HEK293 (cell line): ENCODE results near the gene KCTD15.
A peak's percentile ranks its signal among the peaks of the same experiment; 100 is the strongest.

Experiments used
- CTCF ChIA-PET: fragments of 350-600 bp; formaldehyde crosslinking; extraction: SDS; loops from one replicate; lab custom pipeline; 2021; ENCODE audit warnings: antibody characterized with exemption; lab: Yijun Ruan, JAX
- POLR2A ChIA-PET: fragments of 300-600 bp; formaldehyde crosslinking; extraction: SDS; loops from one replicate; lab custom pipeline; 2020; ENCODE audit warnings: antibody characterized with exemption, inconsistent platforms; lab: Yijun Ruan, JAX
- H3K27ac ChIP-seq: fragments of 200-500 bp; sonication (Bioruptor generic); 2 replicates; pipeline ENCODE4 v1.5.1; 2014; ENCODE audit warnings: low read depth, low read length, control low read depth, inconsistent platforms; ENCODE audit errors: extremely low read depth
- H3K36me3 ChIP-seq, 2 experiments: fragments of 200-500 bp in 1 of 2; sonication (Bioruptor generic) in 1 of 2; 1 replicate in 1 of 2; 2 replicates in 1 of 2; pipeline ENCODE4 v1.5.1; 2014 to 2017; ENCODE audit warnings: inconsistent platforms in 2 of 2, low read length in 2 of 2; ENCODE audit not compliant: control insufficient read depth in 2 of 2, insufficient read depth in 1 of 2
- H3K4me1 ChIP-seq: fragments of 200-500 bp; sonication (Bioruptor generic); 2 replicates; pipeline ENCODE4 v1.5.1; 2014; ENCODE audit warnings: mild to moderate bottlenecking, low read length, inconsistent platforms; ENCODE audit not compliant: control insufficient read depth, insufficient read depth
- H3K4me3 ChIP-seq: 2 replicates; pipeline ENCODE4 v1.5.1; 2011; ENCODE audit warnings: low read depth, mild to moderate bottlenecking, control low read depth, low read length, moderate library complexity
- H3K9me3 ChIP-seq: fragments of 200-500 bp; sonication (Bioruptor generic); 2 replicates; pipeline ENCODE4 v1.5.1; 2014; ENCODE audit warnings: low read depth, low read length, inconsistent platforms; ENCODE audit not compliant: control insufficient read depth, insufficient read depth
- ATF2 ChIP-seq: fragments of 450-650 bp; formaldehyde crosslinking; IDR thresholded peaks from 2 replicates; pipeline ENCODE4 v1.5.1; 2016; ENCODE audit warnings: missing biosample characterization, missing genetic modification characterization, low read depth
- CTCF ChIP-seq: fragments of 450-650 bp; formaldehyde crosslinking; IDR thresholded peaks from 2 replicates; pipeline ENCODE4 v1.5.1; 2016; ENCODE audit warnings: missing biosample characterization, missing genetic modification characterization
- HOXD13 ChIP-seq: sonication (generic); formaldehyde crosslinking; IDR thresholded peaks from 2 replicates; pipeline ENCODE4 v1.8.0; 2022; ENCODE audit warnings: missing genetic modification reagents, borderline replicate concordance
- KLF17 ChIP-seq: fragments of 450-650 bp; formaldehyde crosslinking; IDR thresholded peaks from 2 replicates; pipeline ENCODE4 v1.5.1; 2016; ENCODE audit warnings: missing biosample characterization, missing genetic modification characterization
- OSR2 ChIP-seq: fragments of 450-650 bp; formaldehyde crosslinking; IDR thresholded peaks from 2 replicates; pipeline ENCODE4 v1.5.1; 2016; ENCODE audit warnings: missing biosample characterization, missing genetic modification characterization
- REST ChIP-seq: fragments of 450-650 bp; formaldehyde crosslinking; IDR thresholded peaks from 2 replicates; pipeline ENCODE4 v1.5.1; 2016; ENCODE audit warnings: missing biosample characterization, missing genetic modification characterization
- SCRT2 ChIP-seq: fragments of 450-650 bp; formaldehyde crosslinking; IDR thresholded peaks from 2 replicates; pipeline ENCODE4 v1.5.1; 2016; ENCODE audit warnings: missing biosample characterization, missing genetic modification characterization
- TSHZ1 ChIP-seq: fragments of 450-650 bp; formaldehyde crosslinking; IDR thresholded peaks from 2 replicates; pipeline ENCODE4 v1.5.1; 2016; ENCODE audit warnings: missing biosample characterization, missing genetic modification characterization, borderline replicate concordance
- ZNF112 ChIP-seq: fragments of 450-650 bp; formaldehyde crosslinking; IDR thresholded peaks from 2 replicates; pipeline ENCODE4 v1.5.0; 2017; ENCODE audit warnings: missing biosample characterization, missing genetic modification characterization
- ZNF133 ChIP-seq: fragments of 450-650 bp; formaldehyde crosslinking; IDR thresholded peaks from 2 replicates; pipeline ENCODE4 v1.5.1; 2016; ENCODE audit warnings: missing biosample characterization, missing genetic modification characterization
- ZNF146 ChIP-seq: fragments of 450-650 bp; formaldehyde crosslinking; IDR thresholded peaks from 2 replicates; pipeline ENCODE4 v1.5.1; 2016; ENCODE audit warnings: missing biosample characterization, missing genetic modification characterization
- ZNF174 ChIP-seq: fragments of 450-650 bp; formaldehyde crosslinking; IDR thresholded peaks from 2 replicates; pipeline ENCODE4 v1.5.0; 2017; ENCODE audit warnings: missing biosample characterization, mild to moderate bottlenecking, missing genetic modification characterization
- ZNF23 ChIP-seq: fragments of 450-650 bp; formaldehyde crosslinking; IDR thresholded peaks from 2 replicates; pipeline ENCODE4 v1.5.1; 2016; ENCODE audit warnings: missing biosample characterization, missing genetic modification characterization, borderline replicate concordance
- ZNF341 ChIP-seq: fragments of 450-650 bp; formaldehyde crosslinking; IDR thresholded peaks from 2 replicates; pipeline ENCODE4; 2016; ENCODE audit warnings: low read depth, missing biosample characterization, missing genetic modification characterization
- ZNF391 ChIP-seq: fragments of 450-650 bp; formaldehyde crosslinking; IDR thresholded peaks from 2 replicates; pipeline ENCODE4 v1.5.1; 2016; ENCODE audit warnings: low read depth, missing biosample characterization, missing genetic modification characterization, borderline replicate concordance
- ZNF549 ChIP-seq: fragments of 450-650 bp; IDR thresholded peaks from 2 replicates; pipeline ENCODE4 v1.5.1; 2018; ENCODE audit warnings: missing biosample characterization, missing genetic modification characterization, mild to moderate bottlenecking, inconsistent platforms, moderate library complexity
- ZNF571 ChIP-seq: fragments of 450-650 bp; formaldehyde crosslinking; IDR thresholded peaks from 2 replicates; pipeline ENCODE4 v1.5.0; 2017; ENCODE audit warnings: missing biosample characterization, missing genetic modification characterization
- ZNF791 ChIP-seq: fragments of 450-650 bp; formaldehyde crosslinking; IDR thresholded peaks from 2 replicates; pipeline ENCODE4 v1.5.1; 2016; ENCODE audit warnings: missing biosample characterization, missing genetic modification characterization
- ZXDB ChIP-seq: fragments of 450-650 bp; formaldehyde crosslinking; IDR thresholded peaks from 2 replicates; pipeline ENCODE4 v1.5.1; 2016; ENCODE audit warnings: missing biosample characterization, missing genetic modification characterization

KCTD15 gene

GRCh38 chr19:33747273-33747672 lies 49.4 kb upstream of the KCTD15 start:
- Histone ChIP-seq H3K4me3 (no peak overlapping the region), H3K9me3 (no peaks in the 10 kb centered on the region), H3K4me1 (no peaks in the 10 kb centered on the region), H3K27ac (no peak overlapping the region), H3K36me3 (no peaks in the 10 kb centered on the region)
- POLR2A ChIA-PET: interaction anchor here (1.2 kb wide), 1 partner anchor 11 kb away, joined by 3 read pairs; no protein-coding TSS in a partner anchor
- TF ChIP-seq ZNF549 (no peak), ZNF112 (peak; percentile 94), KLF17 (no peak)
- CTCF ChIA-PET: interaction anchor here (0.7 to 2.0 kb wide), 5 partner anchors 21 to 331 kb away, joined by 3 to 11 read pairs (median 3); no protein-coding TSS in a partner anchor

GRCh38 chr19:33748231-33748630 lies 48.4 kb upstream of the KCTD15 start:
- Histone ChIP-seq H3K4me3 (no peak overlapping the region), H3K36me3 (no peaks in the 10 kb centered on the region), H3K4me1 (no peaks in the 10 kb centered on the region), H3K9me3 (no peaks in the 10 kb centered on the region), H3K27ac (no peak overlapping the region)
- CTCF ChIA-PET: interaction anchor here (0.5 to 2.1 kb wide), 11 partner anchors 9 to 512 kb away, joined by 3 to 11 read pairs (median 3); no protein-coding TSS in a partner anchor
- no peak for TF ChIP-seq ATF2 (tag by site-specific recombination)
- TF ChIP-seq HOXD13 (CRISPR knock-in tag): no peak
- TF ChIP-seq ZXDB (tag by site-specific recombination): no peak
- no peak for TF ChIP-seq ZNF571
- TF ChIP-seq ZNF23 (tag by site-specific recombination): no peak
- TF ChIP-seq REST: no peak
- no peak for TF ChIP-seq OSR2 (tag by site-specific recombination)
- no peak for TF ChIP-seq ZNF391 (tag by site-specific recombination)
- TF ChIP-seq TSHZ1 (tag by site-specific recombination): no peak
- no peak for TF ChIP-seq SCRT2 (tag by site-specific recombination)
- no peak for TF ChIP-seq ZNF791 (tag by site-specific recombination)
- no peak for TF ChIP-seq CTCF (tag by site-specific recombination)
- no peak for TF ChIP-seq ZNF133 (tag by site-specific recombination)
- no peak for TF ChIP-seq ZNF341 (tag by site-specific recombination)
- TF ChIP-seq ZNF174: no peak
- no peak for TF ChIP-seq ZNF146 (tag by site-specific recombination)
- POLR2A ChIA-PET: interaction anchor here (1.2 kb wide), 1 partner anchor 10 kb away, joined by 3 read pairs; no protein-coding TSS in a partner anchor
